Activated CD8-positive, alpha-beta T cell treated with anti-CD3 and anti-CD28 coated beads for 36 hours (primary cell): Measurements from ENCODE around the gene SMG1. TPM values are rescaled to one million over a fixed set of nuclear protein-coding genes. Genes with fewer than 3 reads are reported as not detected.

ENCODE experiments used
- ATAC-seq: fragments of 200-7000 bp; cut with Tn5 transposase; one replicate; pipeline ENCODE4 v1.10.0; 2021; ENCODE audit warnings: mild to moderate bottlenecking, moderate library complexity
- CTCF ChIA-PET: fragments of 350-600 bp; sonication (Branson Sonifier 250); formaldehyde crosslinking; loops from one replicate; lab custom pipeline; 2021; ENCODE audit warnings: antibody characterized with exemption; lab: Charles Lee
- POLR2A ChIA-PET: fragments of 350-600 bp; sonication (Branson Sonifier 250); formaldehyde crosslinking; loops from one replicate; lab custom pipeline; 2021; ENCODE audit warnings: antibody characterized with exemption; lab: Charles Lee
- DNase-seq: peaks from one replicate; pipeline ENCODE4 v3.0.0-alpha.2; 2020
- H3K27ac Mint-ChIP-seq: one replicate; pipeline ENCODE4 v1.8.0; 2021; ENCODE audit warnings: mild to moderate bottlenecking, mixed read lengths
- H3K27me3 Mint-ChIP-seq: one replicate; pipeline ENCODE4 v1.8.0; 2021; ENCODE audit warnings: mixed read lengths
- H3K36me3 Mint-ChIP-seq: one replicate; pipeline ENCODE4 v1.8.0; 2021; ENCODE audit warnings: low read depth, mixed read lengths
- H3K4me1 Mint-ChIP-seq: one replicate; pipeline ENCODE4 v1.8.0; 2021; ENCODE audit warnings: low read depth, mixed read lengths
- H3K4me3 Mint-ChIP-seq: one replicate; pipeline ENCODE4 v1.8.0; 2021; ENCODE audit warnings: mild to moderate bottlenecking, moderate library complexity, mixed read lengths
- H3K9me3 Mint-ChIP-seq: one replicate; pipeline ENCODE4 v1.8.0; 2021; ENCODE audit warnings: mixed read lengths
- CTCF ChIP-seq: fragments of 200-600 bp; IDR thresholded peaks from one replicate; pipeline ENCODE4 v1.8.0; 2022; ENCODE audit warnings: antibody characterized with exemption, mild to moderate bottlenecking
- intact Hi-C: fragments of 100-400 bp; cut with micrococcal nuclease; formaldehyde crosslinking; loops from one replicate; pipeline ENCODE4 v1.10.0; 2022
- total RNA-seq, 2 experiments: library from RNA; stranded (reverse); gene quantifications; one replicate each; pipeline ENCODE4 v1.2.3, GENCODE V29; 2021

SMG1 gene
- total RNA-seq, 2 experiments from 2014 or later: 103 to 108 TPM

- CTCF ChIA-PET: interaction anchor here (5.9 kb wide), 1 partner anchor 11 kb away, joined by 51 read pairs; the partner anchor contains the start of gene ARL6IP1
- peak; percentile 94 for ATAC-seq
- Mint-ChIP-seq H3K4me1 (peaks cover 38% of the 10 kb centered on the region), H3K27ac (peak within 1 kb of the TSS; percentile 93), H3K27me3 (no peaks in the 10 kb centered on the region), H3K36me3 (peaks cover 71% of the 10 kb centered on the region), H3K4me3 (peak within 1 kb of the TSS; percentile 98), H3K9me3 (no peaks in the 10 kb centered on the region)
- DNase-seq: peak; percentile 96
- no peak for TF ChIP-seq CTCF
- intact Hi-C loops: loop anchor here (5.0 kb wide), 1 partner anchor 277 kb away; the partner anchor contains the start of gene COQ7
- POLR2A ChIA-PET: interaction anchor here (0.7 to 11.1 kb wide), 4 partner anchors 12 to 1431 kb away, joined by 3 to 210 read pairs (median 6); partner anchors contain the start of genes ARL6IP1, SMG1 and VPS35L
Observed at GRCh38 chr16:18789850-18790706, 136.1 kb downstream of the SMG1 start, which contains the start of gene RPS15A. Gene RPS15A, minus strand, starts transcription at chr16:18790334. Its CDS starts 1,221 bp downstream, at chr16:18789113.

GRCh38 chr16:18789515-18789849 is 136.7 kb downstream of the SMG1 start:
- no peaks in the 10 kb centered on the region for H3K9me3 Mint-ChIP-seq
- peaks cover 44% of the 10 kb centered on the region for H3K4me1 Mint-ChIP-seq
- ChIA-PET POLR2A (interaction anchor here (2.5 to 11.1 kb wide), 3 partner anchors 13 to 136 kb away, joined by 7 to 210 read pairs (median 9); partner anchors contain the start of genes ARL6IP1 and SMG1), CTCF (interaction anchor here (5.9 kb wide), 1 partner anchor 12 kb away, joined by 51 read pairs; the partner anchor contains the start of gene ARL6IP1)
- TF ChIP-seq CTCF: no peak
- H3K4me3 Mint-ChIP-seq: peak overlapping the region; percentile 98
- DNase-seq: no peak
- no peaks in the 10 kb centered on the region for H3K27me3 Mint-ChIP-seq
- intact Hi-C loops: loop anchor here (5.0 kb wide), 1 partner anchor 278 kb away; the partner anchor contains the start of gene COQ7
- ATAC-seq: no peak
- peak overlapping the region; percentile 93 for H3K27ac Mint-ChIP-seq
- H3K36me3 Mint-ChIP-seq: peaks cover 75% of the 10 kb centered on the region

- Mint-ChIP-seq H3K27me3 (no peaks in the 10 kb centered on the region), H3K4me3 (peak overlapping the region; percentile 98), H3K9me3 (no peaks in the 10 kb centered on the region), H3K36me3 (peaks cover 75% of the 10 kb centered on the region), H3K4me1 (peaks cover 47% of the 10 kb centered on the region), H3K27ac (peak overlapping the region; percentile 93)
- CTCF ChIA-PET: interaction anchor here (5.9 kb wide), 1 partner anchor 12 kb away, joined by 51 read pairs; the partner anchor contains the start of gene ARL6IP1
- TF ChIP-seq CTCF: no peak
- POLR2A ChIA-PET: interaction anchor here (1.1 to 11.1 kb wide), 5 partner anchors 13 to 137 kb away, joined by 3 to 210 read pairs (median 7); partner anchors contain the start of genes ARL6IP1 and SMG1
- intact Hi-C loops: loop anchor here (5.0 kb wide), 1 partner anchor 278 kb away; the partner anchor contains the start of gene COQ7
- no peak for ATAC-seq
- no peak for DNase-seq
Observed at GRCh38 chr16:18788828-18789514, 137.2 kb downstream of the SMG1 start.

GRCh38 chr16:18784917-18785623 is 141.1 kb downstream of the SMG1 start:
- peaks cover 71% of the 10 kb centered on the region for H3K36me3 Mint-ChIP-seq
- ChIA-PET POLR2A (interaction anchor here (0.6 to 11.1 kb wide), 6 partner anchors 10 to 904 kb away, joined by 3 to 210 read pairs (median 4); partner anchors contain the start of gene ARL6IP1), CTCF (interaction anchor here (5.9 kb wide), 1 partner anchor 16 kb away, joined by 51 read pairs; the partner anchor contains the start of gene ARL6IP1)
- TF ChIP-seq CTCF: no peak
- peaks cover 51% of the 10 kb centered on the region for H3K4me1 Mint-ChIP-seq
- no peaks in the 10 kb centered on the region for H3K27me3 Mint-ChIP-seq
- peak overlapping the region; percentile 73 for H3K27ac Mint-ChIP-seq
- H3K9me3 Mint-ChIP-seq: no peaks in the 10 kb centered on the region
- H3K4me3 Mint-ChIP-seq: peak overlapping the region; percentile 98
- intact Hi-C loops: loop anchor here (5.0 kb wide), 1 partner anchor 282 kb away; the partner anchor contains the start of gene COQ7
- DNase-seq (no peak), ATAC-seq (no peak)
